Spleen (tissue), 11 donors: Measurements from ENCODE around the gene CUBN. TPM values are rescaled to one million over a fixed set of nuclear protein-coding genes. Genes with fewer than 3 reads are reported as not detected.
"Not testable (repeated sequence)": the region's sequence is repeated elsewhere in the genome, so short reads cannot be mapped to it uniquely, and the experiment has no call there.

Experiments used
- DNase-seq: peaks from one replicate; pipeline ENCODE4 v3.0.0-alpha.2; 2020
- H3K27ac ChIP-seq, 8 donors: fragments of 200-600 bp; sonication (generic) in 7 of 8; 1 replicate in 4 of 8; 2 replicates in 4 of 8; pipeline versions ENCODE4 v1.5.0 to v1.8.0; 2016 to 2021; ENCODE audit warnings: inconsistent platforms in 4 of 8, mild to moderate bottlenecking in 4 of 8, moderate library complexity in 1 of 8
- H3K27me3 ChIP-seq, 7 donors: fragments of 200-600 bp; sonication (generic) in 6 of 7; replicated peaks in 1 of 7; 1 replicate in 4 of 7; 2 replicates in 3 of 7; pipeline versions ENCODE4 v1.5.0 to v1.8.0; 2016 to 2021; ENCODE audit warnings: inconsistent platforms in 3 of 7, mild to moderate bottlenecking in 1 of 7
- H3K36me3 ChIP-seq, 6 donors: fragments of 200-600 bp; sonication (generic) in 5 of 6; 1 replicate in 4 of 6; 2 replicates in 2 of 6; pipeline versions ENCODE4 v1.5.0 to v1.8.0; 2016 to 2021; ENCODE audit warnings: inconsistent platforms in 2 of 6
- H3K4me1 ChIP-seq, 6 donors: fragments of 200-600 bp; sonication (generic) in 5 of 6; 1 replicate in 3 of 6; 2 replicates in 3 of 6; pipeline versions ENCODE4 v1.5.0 to v1.8.0; 2016 to 2021; ENCODE audit warnings: inconsistent platforms in 3 of 6
- H3K4me3 ChIP-seq, 8 donors: fragments of 200-600 bp; sonication (generic) in 7 of 8; 1 replicate in 4 of 8; 2 replicates in 4 of 8; pipeline versions ENCODE4 v1.5.0 to v1.8.0; 2016 to 2021; ENCODE audit warnings: inconsistent platforms in 4 of 8, mild to moderate bottlenecking in 4 of 8, moderate library complexity in 2 of 8
- H3K9me3 ChIP-seq, 8 donors: fragments of 200-600 bp; sonication (generic) in 7 of 8; 1 replicate in 4 of 8; 2 replicates in 4 of 8; pipeline versions ENCODE4 v1.5.0 to v1.8.0; 2016 to 2021; ENCODE audit warnings: inconsistent platforms in 4 of 8
- CTCF ChIP-seq, 11 experiments: fragments of 200-600 bp in 7 of 11; fragments of 450-650 bp in 4 of 11; sonication (generic) in 4 of 11; IDR thresholded peaks in 8 of 11; conservative IDR thresholded peaks in 3 of 11; 1 replicate in 7 of 11; 2 replicates in 4 of 11; pipeline versions ENCODE4 v1.4.0 to v1.8.0; 2016 to 2021; ENCODE audit warnings: antibody characterized with exemption in 11 of 11, inconsistent platforms in 4 of 11, mild to moderate bottlenecking in 1 of 11
- POLR2A ChIP-seq, 3 donors: fragments of 450-650 bp; IDR thresholded peaks; one replicate each; pipeline ENCODE4 v1.5.1; 2017; ENCODE audit warnings: antibody characterized with exemption in 3 of 3, mild to moderate bottlenecking in 1 of 3
- POLR2AphosphoS5 ChIP-seq, 3 donors: sonication (generic); formaldehyde crosslinking; IDR thresholded peaks; one replicate each; pipeline ENCODE4 v1.5.1; 2017; ENCODE audit warnings: antibody characterized with exemption in 3 of 3
- WGBS, 5 donors: extraction: QIAGEN DNeasy Blood & Tissue Kit in 3 of 5; methylation state at CpG; one replicate each; pipeline versions ENCODE4 v1.1.5 to v1.1.7; 2013 to 2018; 5-methylcytosine and 5-hydroxymethylcytosine counted together
- intact Hi-C: fragments of 100-400 bp; cut with DNase I; formaldehyde crosslinking; loops from one replicate; pipeline ENCODE4 v1.15.0; 2023; ENCODE audit warnings: low total_unique reads
- polyA plus RNA-seq, 3 donors: library from polyadenylated mRNA; stranded (reverse); fragments of 200-250 nt; gene quantifications; one replicate each; pipeline ENCODE4 v1.2.1, GENCODE V29; 2013
- total RNA-seq, 7 donors: library from RNA; depleted of rRNA in 3 of 7; stranded (reverse); fragments of >200 nt in 3 of 7; fragmentation: NEBNext Ultra II Directional in 4 of 7; extraction: Animal tissue kit (Norgen Biotek cat#: 25700) in 4 of 7; gene quantifications; one replicate each; pipeline versions ENCODE4 v1.1.0 to v1.2.1, GENCODE V29; 2016 to 2021
- donor health status: healthy with polysubstance abuse.
- donor health status: DM: no; HTN: no; CAD: no; lungs with moderate emphysema.
- donor health status: DM: no; HTN: no; CAD: no.
- donor health status: Bipolar disorder and iron deficiency.
- donor health status: healthy.
- donor health status: DM: no; HTN: no; CAD: no.
- donor health status: DM: yes; HTN: yes; CAD: no.

CUBN gene
- total and polyA plus RNA-seq, 10 donors = 0.24 to 12.1 (median 5.4) TPM

DNA sequence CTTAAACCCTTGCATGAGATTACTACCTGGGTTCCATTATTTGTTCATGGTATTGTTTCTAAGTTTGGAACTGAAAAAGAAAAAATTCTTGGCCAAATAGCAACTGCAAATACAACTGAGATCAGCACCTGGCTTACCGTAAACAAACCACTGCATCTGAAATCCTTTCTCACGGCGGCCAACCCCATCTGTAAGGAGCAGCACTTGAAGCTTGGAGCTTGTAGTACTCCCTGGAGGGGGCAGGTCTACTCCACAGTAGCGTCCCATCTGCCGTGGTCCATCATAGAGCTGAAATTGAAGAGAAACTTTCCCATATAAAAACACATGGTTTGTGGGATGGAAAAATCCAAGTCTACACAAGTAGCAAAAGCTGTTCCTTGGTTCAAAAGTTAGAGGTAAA lies 109.9 kb downstream of the CUBN start:
- 93 to 97% (median 94%) methylated on average over 5 of the region's 5 CpGs for WGBS, 5 donors

GRCh38 chr10:17013131-17013983 lies 116.3 kb downstream of the CUBN start:
- intact Hi-C loops = not testable (repeated sequence)

More for the DNA sequence above, 109.9 kb downstream of the CUBN start:
- Histone ChIP-seq H3K4me3 (no peak overlapping the region), H3K27ac (no peak overlapping the region), H3K4me1 (peaks cover 17 to 27% (median 23%) of the 10 kb centered on the region in 6 donors), H3K36me3 (no peaks in the 10 kb centered on the region), H3K9me3 (peaks cover 0 to 10% (median 0%) of the 10 kb centered on the region in 8 donors), H3K27me3 (no peaks in the 10 kb centered on the region)
- no peak for TF ChIP-seq POLR2AphosphoS5 (IDR thresholded peaks at IDR 0.05)
- TF ChIP-seq CTCF (IDR thresholded peaks at IDR 0.05 in 8 of 11, conservative IDR thresholded peaks at IDR 0.05 in 3 of 11) = no peak
- no peak for TF ChIP-seq POLR2A (IDR thresholded peaks at IDR 0.05)
- DNase-seq = no peak
- intact Hi-C loops = no loop called here

GRCh38 chr10:17012731-17013130 lies 116.9 kb downstream of the CUBN start:
- H3K4me1 ChIP-seq = peaks cover 5 to 41% (median 22%) of the 10 kb centered on the region in 6 donors
- H3K27me3 ChIP-seq, H3K4me3 ChIP-seq, H3K9me3 ChIP-seq, H3K36me3 ChIP-seq, DNase-seq, H3K27ac ChIP-seq, intact Hi-C loops: not testable (repeated sequence)

More at GRCh38 chr10:17013131-17013983, 116.3 kb downstream of the CUBN start:
- 18 to 41% (median 27%) methylated on average over 2 of the region's 2 CpGs for WGBS, 5 donors
- H3K36me3 ChIP-seq, H3K4me3 ChIP-seq, H3K9me3 ChIP-seq, DNase-seq, H3K27me3 ChIP-seq, H3K27ac ChIP-seq: not testable (repeated sequence)
- H3K4me1 ChIP-seq = peaks cover 5 to 35% (median 19%) of the 10 kb centered on the region in 6 donors

DNA sequence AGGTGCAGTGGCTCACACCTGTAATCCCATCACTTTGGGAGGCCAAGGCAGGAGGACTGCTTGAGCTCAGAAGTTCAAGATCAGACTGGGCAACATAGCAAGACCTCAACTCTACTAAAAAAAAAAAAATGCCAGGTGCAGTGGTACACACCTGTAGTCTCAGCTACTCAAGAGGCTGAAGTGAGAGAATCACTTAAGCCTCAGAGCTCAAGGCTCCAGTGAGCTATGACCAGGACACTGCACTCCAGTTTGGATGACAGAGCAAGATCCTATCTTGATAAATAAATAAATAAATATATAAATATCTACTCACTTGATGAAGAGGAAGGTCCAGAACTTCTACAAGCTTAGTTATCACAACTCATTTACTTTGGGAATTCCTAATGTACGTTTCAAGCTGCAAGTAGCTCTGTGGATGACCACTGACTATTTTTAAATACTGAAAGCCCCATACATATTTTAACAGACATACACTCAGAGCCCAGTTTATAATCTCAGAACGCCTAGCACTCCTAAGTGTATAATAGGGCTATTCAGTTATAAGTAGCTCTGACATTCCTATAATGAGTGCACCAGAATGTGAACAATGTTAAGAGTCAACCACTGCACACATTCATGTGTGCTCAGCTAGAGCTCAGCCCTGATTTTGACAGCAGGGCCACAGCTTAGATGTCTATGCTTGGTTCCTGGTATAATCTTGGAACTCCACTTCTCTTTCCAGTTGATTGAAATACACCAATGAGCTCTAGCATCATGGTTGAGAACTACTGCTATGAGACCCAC lies 119.1 kb downstream of the CUBN start:
- intact Hi-C loops = no loop called here
- WGBS, 5 donors = 60 to 85% (median 79%) methylated on average over 2 of the region's 2 CpGs
- peak overlapping the region in 5 of 8 donors; percentile 45 to 84 (median 75) for H3K27ac ChIP-seq
- TF ChIP-seq POLR2A (IDR thresholded peaks at IDR 0.05) (no peak), CTCF (IDR thresholded peaks at IDR 0.05 in 8 of 11, conservative IDR thresholded peaks at IDR 0.05 in 3 of 11) (no peak), POLR2AphosphoS5 (IDR thresholded peaks at IDR 0.05) (no peak)
- H3K27me3 ChIP-seq = no peaks in the 10 kb centered on the region
- H3K4me3 ChIP-seq = no peak overlapping the region
- H3K4me1 ChIP-seq = peaks cover 8 to 61% (median 29%) of the 10 kb centered on the region in 6 donors
- DNase-seq = no peak
- no peaks in the 10 kb centered on the region for H3K36me3 ChIP-seq
- H3K9me3 ChIP-seq = no peaks in the 10 kb centered on the region

DNA sequence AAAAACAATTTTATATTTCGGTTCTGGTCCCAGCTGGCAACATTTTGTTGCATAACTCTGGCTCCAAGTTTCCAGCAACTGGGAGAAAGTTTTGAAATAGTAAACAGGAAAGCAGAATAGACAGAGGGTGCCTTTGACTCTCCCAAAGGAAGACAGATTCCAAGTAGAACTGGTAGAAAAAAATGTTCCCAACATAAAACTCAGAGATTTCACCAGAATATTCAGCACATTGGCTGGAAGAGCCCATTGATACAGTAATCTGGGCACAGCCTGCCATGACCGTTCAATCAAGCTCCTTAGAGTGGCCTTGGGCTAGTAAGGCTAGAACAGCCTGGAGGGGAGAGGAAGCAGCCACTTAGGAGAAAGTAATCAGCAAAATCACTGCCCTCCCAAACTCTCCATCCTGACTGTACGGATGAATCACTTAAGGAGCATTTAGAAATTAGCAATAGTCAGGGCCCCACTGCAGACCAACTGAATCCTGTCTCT lies 120.4 kb downstream of the CUBN start:
- H3K4me1 ChIP-seq = peaks cover 8 to 61% (median 29%) of the 10 kb centered on the region in 6 donors
- no peak for DNase-seq
- no peak overlapping the region for H3K4me3 ChIP-seq
- no peaks in the 10 kb centered on the region for H3K36me3 ChIP-seq
- no peak for TF ChIP-seq POLR2A (IDR thresholded peaks at IDR 0.05)
- TF ChIP-seq CTCF (IDR thresholded peaks at IDR 0.05 in 8 of 11, conservative IDR thresholded peaks at IDR 0.05 in 3 of 11) = no peak
- TF ChIP-seq POLR2AphosphoS5 (IDR thresholded peaks at IDR 0.05) = no peak
- H3K27me3 ChIP-seq = no peaks in the 10 kb centered on the region
- WGBS, 5 donors = 51 to 73% (median 68%) methylated on average over 3 of the region's 3 CpGs
- no peaks in the 10 kb centered on the region for H3K9me3 ChIP-seq
- peak overlapping the region; percentile 10 to 84 (median 60) for H3K27ac ChIP-seq
- intact Hi-C loops = no loop called here
